ENCODE data around the gene BABAM1. TPM values are rescaled to one million over a fixed set of nuclear protein-coding genes. Genes with fewer than 3 reads are reported as not detected.

The BABAM1 gene
- total and polyA plus RNA-seq, 9 of the 15 experiments (the other 6 are each of a cell fraction or from before 2014, with no cell fraction given), result 14.7 to 160 (median 113) TPM

DNA sequence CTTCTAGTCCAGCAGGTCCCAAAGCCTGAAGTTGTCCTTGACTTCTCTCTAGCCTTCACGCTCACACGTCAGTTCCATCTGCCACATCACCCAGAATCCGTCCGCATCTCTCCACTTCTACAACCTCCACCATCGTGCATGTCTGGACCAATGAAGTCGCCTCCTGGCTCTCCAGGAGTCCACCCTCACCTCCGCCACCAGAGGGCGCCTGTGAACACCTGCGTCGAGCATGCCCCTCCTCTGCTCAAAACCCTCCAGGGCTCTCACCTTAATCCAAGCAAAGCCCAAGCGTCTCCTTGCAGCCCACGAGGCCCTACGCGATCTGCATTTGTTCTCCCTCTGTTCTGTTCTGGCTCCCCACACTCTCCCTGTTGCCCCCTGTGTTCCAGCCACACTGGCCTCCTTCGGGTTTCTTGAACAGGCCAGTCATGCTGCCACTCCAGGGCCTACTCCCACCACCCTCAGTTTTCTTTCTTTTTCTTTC lies 6.4 kb upstream of the BABAM1 start (continued):
- TF ChIP-seq, protein P1, sequence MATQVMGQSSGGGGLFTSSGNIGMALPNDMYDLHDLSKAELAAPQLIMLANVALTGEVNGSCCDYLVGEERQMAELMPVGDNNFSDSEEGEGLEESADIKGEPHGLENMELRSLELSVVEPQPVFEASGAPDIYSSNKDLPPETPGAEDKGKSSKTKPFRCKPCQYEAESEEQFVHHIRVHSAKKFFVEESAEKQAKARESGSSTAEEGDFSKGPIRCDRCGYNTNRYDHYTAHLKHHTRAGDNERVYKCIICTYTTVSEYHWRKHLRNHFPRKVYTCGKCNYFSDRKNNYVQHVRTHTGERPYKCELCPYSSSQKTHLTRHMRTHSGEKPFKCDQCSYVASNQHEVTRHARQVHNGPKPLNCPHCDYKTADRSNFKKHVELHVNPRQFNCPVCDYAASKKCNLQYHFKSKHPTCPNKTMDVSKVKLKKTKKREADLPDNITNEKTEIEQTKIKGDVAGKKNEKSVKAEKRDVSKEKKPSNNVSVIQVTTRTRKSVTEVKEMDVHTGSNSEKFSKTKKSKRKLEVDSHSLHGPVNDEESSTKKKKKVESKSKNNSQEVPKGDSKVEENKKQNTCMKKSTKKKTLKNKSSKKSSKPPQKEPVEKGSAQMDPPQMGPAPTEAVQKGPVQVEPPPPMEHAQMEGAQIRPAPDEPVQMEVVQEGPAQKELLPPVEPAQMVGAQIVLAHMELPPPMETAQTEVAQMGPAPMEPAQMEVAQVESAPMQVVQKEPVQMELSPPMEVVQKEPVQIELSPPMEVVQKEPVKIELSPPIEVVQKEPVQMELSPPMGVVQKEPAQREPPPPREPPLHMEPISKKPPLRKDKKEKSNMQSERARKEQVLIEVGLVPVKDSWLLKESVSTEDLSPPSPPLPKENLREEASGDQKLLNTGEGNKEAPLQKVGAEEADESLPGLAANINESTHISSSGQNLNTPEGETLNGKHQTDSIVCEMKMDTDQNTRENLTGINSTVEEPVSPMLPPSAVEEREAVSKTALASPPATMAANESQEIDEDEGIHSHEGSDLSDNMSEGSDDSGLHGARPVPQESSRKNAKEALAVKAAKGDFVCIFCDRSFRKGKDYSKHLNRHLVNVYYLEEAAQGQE (IDR thresholded peaks at IDR 0.05; ENCODE audit: borderline replicate concordance), result peak; percentile 77
- TF ChIP-seq, protein P1 (CRISPR knock-in tag; IDR thresholded peaks at IDR 0.05; ENCODE audit: low read depth), result no peak
- TF ChIP-seq, protein P2, sequence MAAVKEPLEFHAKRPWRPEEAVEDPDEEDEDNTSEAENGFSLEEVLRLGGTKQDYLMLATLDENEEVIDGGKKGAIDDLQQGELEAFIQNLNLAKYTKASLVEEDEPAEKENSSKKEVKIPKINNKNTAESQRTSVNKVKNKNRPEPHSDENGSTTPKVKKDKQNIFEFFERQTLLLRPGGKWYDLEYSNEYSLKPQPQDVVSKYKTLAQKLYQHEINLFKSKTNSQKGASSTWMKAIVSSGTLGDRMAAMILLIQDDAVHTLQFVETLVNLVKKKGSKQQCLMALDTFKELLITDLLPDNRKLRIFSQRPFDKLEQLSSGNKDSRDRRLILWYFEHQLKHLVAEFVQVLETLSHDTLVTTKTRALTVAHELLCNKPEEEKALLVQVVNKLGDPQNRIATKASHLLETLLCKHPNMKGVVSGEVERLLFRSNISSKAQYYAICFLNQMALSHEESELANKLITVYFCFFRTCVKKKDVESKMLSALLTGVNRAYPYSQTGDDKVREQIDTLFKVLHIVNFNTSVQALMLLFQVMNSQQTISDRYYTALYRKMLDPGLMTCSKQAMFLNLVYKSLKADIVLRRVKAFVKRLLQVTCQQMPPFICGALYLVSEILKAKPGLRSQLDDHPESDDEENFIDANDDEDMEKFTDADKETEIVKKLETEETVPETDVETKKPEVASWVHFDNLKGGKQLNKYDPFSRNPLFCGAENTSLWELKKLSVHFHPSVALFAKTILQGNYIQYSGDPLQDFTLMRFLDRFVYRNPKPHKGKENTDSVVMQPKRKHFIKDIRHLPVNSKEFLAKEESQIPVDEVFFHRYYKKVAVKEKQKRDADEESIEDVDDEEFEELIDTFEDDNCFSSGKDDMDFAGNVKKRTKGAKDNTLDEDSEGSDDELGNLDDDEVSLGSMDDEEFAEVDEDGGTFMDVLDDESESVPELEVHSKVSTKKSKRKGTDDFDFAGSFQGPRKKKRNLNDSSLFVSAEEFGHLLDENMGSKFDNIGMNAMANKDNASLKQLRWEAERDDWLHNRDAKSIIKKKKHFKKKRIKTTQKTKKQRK (IDR thresholded peaks at IDR 0.05; ENCODE audit: borderline replicate concordance, low read depth, low read length), result no peak
- TF ChIP-seq SRSF1 (IDR thresholded peaks at IDR 0.05; ENCODE audit: low read depth, low read length) (no peak), ZNF699 (CRISPR knock-in tag; IDR thresholded peaks at IDR 0.05; ENCODE audit: insufficient replicate concordance) (no peak), BCOR (IDR thresholded peaks at IDR 0.05) (0 out of 2 replicates have a peak, but pooled peaks have one; percentile 20), FOXK2 (conservative IDR thresholded peaks at IDR 0.05 in 1 of 2, IDR thresholded peaks at IDR 0.05 in 1 of 2; ENCODE audit: low read depth in 2 of 2) (peak in 1 of 2 experiments; percentile 43; a peak in 1 of 4 replicates), RAD21 (CRISPR knock-in tag; conservative IDR thresholded peaks at IDR 0.05 in 1 of 2, IDR thresholded peaks at IDR 0.05 in 1 of 2) (peak; percentile 56 to 74), NR2C2 (CRISPR knock-in tag; IDR thresholded peaks at IDR 0.05) (no peak), NR2C2 (tag; IDR thresholded peaks at IDR 0.05) (no peak), HDGF (IDR thresholded peaks at IDR 0.05) (peak; percentile 93; the same call in 1 of the 2 replicates)
- TF ChIP-seq, protein P3, sequence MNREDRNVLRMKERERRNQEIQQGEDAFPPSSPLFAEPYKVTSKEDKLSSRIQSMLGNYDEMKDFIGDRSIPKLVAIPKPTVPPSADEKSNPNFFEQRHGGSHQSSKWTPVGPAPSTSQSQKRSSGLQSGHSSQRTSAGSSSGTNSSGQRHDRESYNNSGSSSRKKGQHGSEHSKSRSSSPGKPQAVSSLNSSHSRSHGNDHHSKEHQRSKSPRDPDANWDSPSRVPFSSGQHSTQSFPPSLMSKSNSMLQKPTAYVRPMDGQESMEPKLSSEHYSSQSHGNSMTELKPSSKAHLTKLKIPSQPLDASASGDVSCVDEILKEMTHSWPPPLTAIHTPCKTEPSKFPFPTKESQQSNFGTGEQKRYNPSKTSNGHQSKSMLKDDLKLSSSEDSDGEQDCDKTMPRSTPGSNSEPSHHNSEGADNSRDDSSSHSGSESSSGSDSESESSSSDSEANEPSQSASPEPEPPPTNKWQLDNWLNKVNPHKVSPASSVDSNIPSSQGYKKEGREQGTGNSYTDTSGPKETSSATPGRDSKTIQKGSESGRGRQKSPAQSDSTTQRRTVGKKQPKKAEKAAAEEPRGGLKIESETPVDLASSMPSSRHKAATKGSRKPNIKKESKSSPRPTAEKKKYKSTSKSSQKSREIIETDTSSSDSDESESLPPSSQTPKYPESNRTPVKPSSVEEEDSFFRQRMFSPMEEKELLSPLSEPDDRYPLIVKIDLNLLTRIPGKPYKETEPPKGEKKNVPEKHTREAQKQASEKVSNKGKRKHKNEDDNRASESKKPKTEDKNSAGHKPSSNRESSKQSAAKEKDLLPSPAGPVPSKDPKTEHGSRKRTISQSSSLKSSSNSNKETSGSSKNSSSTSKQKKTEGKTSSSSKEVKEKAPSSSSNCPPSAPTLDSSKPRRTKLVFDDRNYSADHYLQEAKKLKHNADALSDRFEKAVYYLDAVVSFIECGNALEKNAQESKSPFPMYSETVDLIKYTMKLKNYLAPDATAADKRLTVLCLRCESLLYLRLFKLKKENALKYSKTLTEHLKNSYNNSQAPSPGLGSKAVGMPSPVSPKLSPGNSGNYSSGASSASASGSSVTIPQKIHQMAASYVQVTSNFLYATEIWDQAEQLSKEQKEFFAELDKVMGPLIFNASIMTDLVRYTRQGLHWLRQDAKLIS (CRISPR knock-in tag; IDR thresholded peaks at IDR 0.05), result no peak

Measured in K562 (cell line).